Endothelial cell of umbilical vein (primary cell): ENCODE data around the gene TRAPPC3. TPM values are rescaled to one million over a fixed set of nuclear protein-coding genes. Genes with fewer than 3 reads are reported as not detected.

Source experiments
- BruUV-seq: library from RNA; stranded (reverse); fragments of 400-500 nt; replicated peaks from 2 replicates; lab custom pipeline; 2021; lab: Mats Ljungman, UMichigan
- CTCF ChIA-PET: fragments of 300-600, 350-600 bp; sonication (Branson Sonifier 250); formaldehyde crosslinking; loops from one replicate; lab custom pipeline; 2021; ENCODE audit warnings: antibody characterized with exemption, inconsistent platforms; lab: Charles Lee
- POLR2A ChIA-PET: fragments of 300-600, 350-600 bp; sonication (Branson Sonifier 250); formaldehyde crosslinking; loops from one replicate; lab custom pipeline; 2021; ENCODE audit warnings: antibody characterized with exemption, inconsistent platforms; lab: Charles Lee
- DNase-seq: peaks from one replicate; pipeline ENCODE4 v3.0.0-alpha.2; 2011; ENCODE audit warnings: low read depth, low spot score
- FAIRE-seq: peaks from 2 replicates; lab custom pipeline; 2011; peaks lifted over from hg19 to GRCh38; lab: Jason Lieb, UNC
- H2AFZ ChIP-seq: 2 replicates; pipeline ENCODE4 v1.6.0; 2012; ENCODE audit warnings: low read depth, low read length, control low read depth, inconsistent platforms
- H3K27ac ChIP-seq: 2 replicates; pipeline ENCODE4 v1.5.1; 2011; ENCODE audit warnings: low read depth, mild to moderate bottlenecking, control low read depth, low read length, moderate library complexity; ENCODE audit not compliant: insufficient read depth
- H3K27me3 ChIP-seq, 2 experiments: 2 replicates each; pipeline versions ENCODE4 v1.6.0 to v1.6.1; 2011; ENCODE audit warnings: low read length in 2 of 2, mixed read lengths in 1 of 2; ENCODE audit not compliant: control insufficient read depth in 2 of 2, insufficient read depth in 2 of 2
- H3K36me3 ChIP-seq, 2 experiments: 2 replicates in 1 of 2; 3 replicates in 1 of 2; pipeline ENCODE4 v1.5.1; 2011; ENCODE audit warnings: low read length in 2 of 2, mild to moderate bottlenecking in 1 of 2, moderate library complexity in 1 of 2; ENCODE audit not compliant: control insufficient read depth in 2 of 2, insufficient read depth in 2 of 2; ENCODE audit errors: extremely low read depth in 1 of 2
- H3K4me1 ChIP-seq: 3 replicates; pipeline ENCODE4 v1.5.1; 2011; ENCODE audit warnings: mild to moderate bottlenecking, low read length; ENCODE audit not compliant: control insufficient read depth, insufficient read depth; ENCODE audit errors: extremely low read depth
- H3K4me2 ChIP-seq: 2 replicates; pipeline ENCODE4 v1.6.1; 2011; ENCODE audit warnings: low read length, control low read depth, mixed read lengths; ENCODE audit not compliant: insufficient read depth
- H3K4me3 ChIP-seq, 3 experiments: fragments of 200-600 bp in 1 of 3; sonication (generic), shearing (Covaris generic) in 1 of 3; replicated peaks in 1 of 3; 2 replicates each; pipeline ENCODE4 v1.5.1; 2011 to 2016; ENCODE audit warnings: control low read depth in 3 of 3, low read length in 3 of 3, mild to moderate bottlenecking in 2 of 3, inconsistent platforms in 1 of 3, low read depth in 1 of 3, moderate library complexity in 1 of 3; ENCODE audit not compliant: insufficient read depth in 1 of 3
- H3K79me2 ChIP-seq: 2 replicates; pipeline ENCODE4 v1.6.0; 2012; ENCODE audit warnings: low read length, inconsistent platforms; ENCODE audit not compliant: control insufficient read depth, insufficient read depth
- H3K9ac ChIP-seq: replicated peaks from 2 replicates; pipeline ENCODE3; 2011; ENCODE audit warnings: low read length, control low read depth; ENCODE audit not compliant: insufficient read depth; ENCODE audit errors: extremely low read depth
- H3K9me1 ChIP-seq: replicated peaks from 3 replicates; pipeline ENCODE4 v1.6.0; 2011; ENCODE audit warnings: mild to moderate bottlenecking, low read length; ENCODE audit not compliant: control insufficient read depth, insufficient read depth; ENCODE audit errors: extremely low read depth
- H3K9me3 ChIP-seq: replicated peaks from 2 replicates; pipeline ENCODE4 v1.5.1; 2012; ENCODE audit warnings: low read length, inconsistent platforms; ENCODE audit not compliant: control insufficient read depth, insufficient read depth
- H4K20me1 ChIP-seq: replicated peaks from 2 replicates; pipeline ENCODE3; 2011; ENCODE audit warnings: mild to moderate bottlenecking, low read length; ENCODE audit not compliant: control insufficient read depth, insufficient read depth; ENCODE audit errors: extremely low read depth
- CTCF ChIP-seq, 2 donors: IDR thresholded peaks; 1 replicate in 1 of 2; 2 replicates in 1 of 2; pipeline ENCODE4 v1.5.1; 2011; ENCODE audit warnings: low read length in 2 of 2, mild to moderate bottlenecking in 2 of 2, moderate library complexity in 2 of 2, control low read depth in 1 of 2, inconsistent platforms in 1 of 2, low read depth in 1 of 2; ENCODE audit not compliant: insufficient read depth in 1 of 2; ENCODE audit errors: extremely low read depth in 1 of 2
- EZH2 ChIP-seq: IDR thresholded peaks from 2 replicates; pipeline ENCODE4 v1.6.1; 2012; ENCODE audit warnings: borderline replicate concordance, low read depth, mild to moderate bottlenecking, moderate library complexity, low read length, inconsistent platforms; ENCODE audit not compliant: severe bottlenecking
- FOS ChIP-seq: IDR thresholded peaks from 2 replicates; pipeline ENCODE4 v1.6.1; 2011; ENCODE audit warnings: mild to moderate bottlenecking, low read length, moderate library complexity, borderline replicate concordance; ENCODE audit not compliant: insufficient read depth
- GATA2 ChIP-seq: IDR thresholded peaks from 2 replicates; pipeline ENCODE4 v1.7.0; 2011; ENCODE audit warnings: low read depth, mild to moderate bottlenecking, moderate library complexity, mixed read lengths, low read length; ENCODE audit not compliant: insufficient read length, insufficient read depth
- JUN ChIP-seq: IDR thresholded peaks from 2 replicates; pipeline ENCODE4 v1.6.1; 2011; ENCODE audit warnings: borderline replicate concordance, low read depth; ENCODE audit not compliant: insufficient read length, insufficient read depth
- MAX ChIP-seq: IDR thresholded peaks from 2 replicates; pipeline ENCODE4 v1.6.1; 2011; ENCODE audit not compliant: insufficient read depth, insufficient read length
- MYC ChIP-seq: IDR thresholded peaks from one replicate; pipeline ENCODE4 v1.6.1; 2011; ENCODE audit warnings: mild to moderate bottlenecking, low read depth, low read length
- POLR2A ChIP-seq: IDR thresholded peaks from 2 replicates; pipeline ENCODE4 v1.6.1; 2012; ENCODE audit warnings: low read depth, mild to moderate bottlenecking, control low read depth, low read length
- POLR2AphosphoS5 ChIP-seq: IDR thresholded peaks from 2 replicates; pipeline ENCODE4 v1.6.1; 2012; ENCODE audit warnings: low read depth, mild to moderate bottlenecking, control low read depth, low read length, moderate library complexity; ENCODE audit not compliant: insufficient read depth
- dilution Hi-C: fragments of 300-500 bp; cut with MboI; formaldehyde crosslinking; loops from one replicate; pipeline ENCODE4 v1.15.0; 2019; ENCODE audit warnings: low sequenced_read_pairs; ENCODE audit not compliant: extremely low pct_ligation_motif_present
- intact Hi-C: fragments of 100-400 bp; cut with micrococcal nuclease; formaldehyde crosslinking; loops from one replicate; pipeline ENCODE4 v1.10.0; 2022
- polyA plus RNA-seq, 4 experiments: library from polyadenylated mRNA; depleted of rRNA in 3 of 4; stranded (reverse) in 3 of 4; unstranded in 1 of 4; fragments of >200 nt; gene quantifications; 2 replicates each; pipeline versions ENCODE4 v1.2.1 to v1.2.3, GENCODE V29; 2011 to 2012; ENCODE audit warnings: missing spikeins in 1 of 4
- total RNA-seq: library from RNA; stranded (reverse); gene quantifications from 2 replicates; pipeline ENCODE4 v1.2.3, GENCODE V29; 2021

Gene TRAPPC3
- total and polyA plus RNA-seq, 2 donors (not counting 3 experiments of a cell fraction or from before 2014, with no cell fraction given) = 93.4 to 125 TPM

GRCh38 chr1:36143424-36143823 is 5.9 kb downstream of the TRAPPC3 start:
- CTCF ChIA-PET = interaction anchor here (1.2 to 3.9 kb wide), 2 partner anchors 9 to 142 kb away, joined by 4 to 25 read pairs; no protein-coding TSS in a partner anchor
- Histone ChIP-seq H2AFZ (no peak overlapping the region), H3K9me3 (no peaks in the 10 kb centered on the region), H3K27ac (no peak overlapping the region), H3K27me3 (no peaks in the 10 kb centered on the region), H3K4me1 (peaks cover 8% of the 10 kb centered on the region), H3K4me2 (no peak overlapping the region), H3K79me2 (peaks cover 63% of the 10 kb centered on the region), H3K9me1 (no peaks in the 10 kb centered on the region), H3K9ac (no peak overlapping the region), H3K4me3 (no peak overlapping the region), H3K36me3 (peaks cover 0 to 3% of the 10 kb centered on the region in 2 experiments), H4K20me1 (no peaks in the 10 kb centered on the region)
- intact Hi-C loops (no loop called here), dilution Hi-C loops (no loop called here)
- BruUV-seq = no TSS peak
- TF ChIP-seq MYC (no peak), EZH2 (no peak), CTCF (IDR thresholded peaks at IDR 0.05; ENCODE audit: extremely low read depth in 1 of 2, insufficient read depth in 1 of 2, low read depth in 1 of 2, low read length in 2 of 2) (no peak), GATA2 (no peak), MAX (no peak), POLR2AphosphoS5 (no peak), FOS (no peak), JUN (no peak), POLR2A (no peak)
- no peak for DNase-seq
- POLR2A ChIA-PET = no interaction called here
- no peak for FAIRE-seq
